AG04450 (cell line): ENCODE measurements around the gene PDIA4. TPM values are rescaled to one million over a fixed set of nuclear protein-coding genes. Genes with fewer than 3 reads are reported as not detected.

ENCODE experiments used
- CTCF ChIA-PET: fragments of 300-600, 350-600 bp; formaldehyde crosslinking; extraction: SDS; loops from one replicate; lab custom pipeline; 2022; ENCODE audit warnings: antibody characterized with exemption, inconsistent platforms; lab: Charles Lee
- POLR2A ChIA-PET: fragments of 350-600 bp; formaldehyde crosslinking; extraction: SDS; loops from one replicate; lab custom pipeline; 2021; ENCODE audit warnings: antibody characterized with exemption, inconsistent platforms; lab: Yijun Ruan, JAX
- DNase-seq: peaks from one replicate; pipeline ENCODE4 v3.0.0-alpha.2; 2011; ENCODE audit warnings: low read depth, low spot score
- H3K27ac ChIP-seq: one replicate; pipeline ENCODE4 v1.5.1; 2012; ENCODE audit warnings: low read depth, low read length, control low read depth
- H3K27me3 ChIP-seq: one replicate; pipeline ENCODE4 v1.6.0; 2012; ENCODE audit warnings: low read length; ENCODE audit not compliant: control insufficient read depth, insufficient read depth
- H3K4me3 ChIP-seq: 2 replicates; pipeline ENCODE4 v1.5.1; 2011; ENCODE audit warnings: mild to moderate bottlenecking, low read depth, low read length, control low read depth
- H3K9me3 ChIP-seq: 2 replicates; pipeline ENCODE4 v1.5.1; 2012; ENCODE audit warnings: low read length; ENCODE audit not compliant: control insufficient read depth, insufficient read depth
- CTCF ChIP-seq: IDR thresholded peaks from 2 replicates; pipeline ENCODE4 v1.5.1; 2011; ENCODE audit warnings: low read depth, low read length, control low read depth, inconsistent platforms
- polyA plus RNA-seq: library from polyadenylated mRNA; depleted of rRNA; stranded (reverse); fragments of >200 nt; gene quantifications from 2 replicates; pipeline ENCODE4 v1.2.3, GENCODE V29; 2011

PDIA4 gene
- polyA plus RNA-seq, 1 experiment = 227 TPM

GRCh38 chr7:149072438-149072775, 44.1 kb upstream of the PDIA4 start:
- peaks cover 5% of the 10 kb centered on the region; the same call in 1 of the 2 replicates for H3K9me3 ChIP-seq
- DNase-seq = no peak
- TF ChIP-seq CTCF = no peak
- H3K27me3 ChIP-seq = no peaks in the 10 kb centered on the region
- POLR2A ChIA-PET = no interaction called here
- H3K27ac ChIP-seq = no peak overlapping the region
- no peak overlapping the region for H3K4me3 ChIP-seq
- CTCF ChIA-PET = interaction anchor here (0.9 to 1.4 kb wide), 2 partner anchors 19 to 54 kb away, joined by 3 read pairs; no protein-coding TSS in a partner anchor

DNA sequence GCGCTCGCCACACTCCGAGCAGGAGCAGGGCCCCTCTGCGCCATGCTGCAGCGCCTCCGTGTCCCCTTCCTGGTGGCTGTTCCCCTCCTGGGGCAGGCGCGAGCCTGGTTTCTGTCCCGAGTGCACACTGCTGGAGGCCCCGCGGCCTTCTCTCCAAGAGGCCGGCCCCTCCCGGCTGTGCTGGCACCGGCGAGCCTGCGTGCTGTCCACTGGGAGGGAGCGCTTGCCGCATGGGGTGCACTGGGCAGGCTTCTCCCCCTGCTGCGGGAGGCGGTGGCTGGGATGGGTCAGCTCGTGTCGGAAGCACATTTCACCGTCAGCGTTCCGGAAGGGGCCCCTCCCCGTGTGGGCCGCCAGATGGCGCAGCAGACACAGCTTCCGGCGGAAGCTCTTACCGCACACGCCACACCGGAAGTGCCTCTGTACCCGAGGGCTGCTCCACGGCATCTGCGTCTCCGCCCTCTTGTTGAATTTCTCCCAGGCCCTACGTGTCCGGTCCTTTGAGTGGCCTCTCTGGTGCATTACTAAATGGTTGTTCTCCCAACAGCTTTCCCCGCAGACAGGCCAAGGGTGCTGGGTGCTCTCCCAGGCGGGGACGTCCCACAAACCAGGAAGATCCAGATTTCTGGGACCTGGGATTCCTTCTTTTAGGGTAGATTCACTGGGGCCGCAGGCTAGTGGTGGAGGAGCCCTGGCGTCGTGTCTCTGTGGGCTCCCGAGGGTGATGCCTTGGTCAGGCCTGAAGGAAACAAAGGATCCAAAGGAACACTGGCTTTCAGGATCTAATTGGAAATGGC, 43.5 kb upstream of the PDIA4 start:
- no peak for DNase-seq

DNA sequence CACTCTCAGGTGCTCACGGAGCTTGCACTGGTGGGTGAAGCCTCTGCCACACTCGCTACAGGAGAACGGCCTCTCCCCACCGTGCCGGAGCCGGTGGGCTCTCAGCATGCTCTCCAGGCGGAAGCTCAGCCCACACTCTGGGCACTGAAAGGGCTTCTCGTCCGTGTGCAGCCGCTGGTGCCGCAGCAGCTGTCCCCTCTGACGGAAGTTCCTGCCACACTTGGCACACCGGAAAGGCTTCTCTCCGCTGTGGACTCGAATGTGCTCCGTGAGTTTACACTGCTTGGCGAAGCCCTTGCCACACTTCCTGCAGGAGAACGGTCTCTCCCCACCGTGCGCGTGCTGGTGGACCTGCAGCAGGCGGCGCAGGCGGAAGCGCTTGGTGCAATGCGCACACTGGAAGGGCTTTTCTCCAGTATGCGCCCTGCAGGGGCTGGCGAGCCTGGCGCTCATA, 42.9 kb upstream of the PDIA4 start:
- DNase-seq = no peak
- TF ChIP-seq CTCF = no peak
- H3K4me3 ChIP-seq = no peak overlapping the region
- no peaks in the 10 kb centered on the region for H3K27me3 ChIP-seq
- no peak overlapping the region for H3K27ac ChIP-seq
- peaks cover 5% of the 10 kb centered on the region; the same call in 1 of the 2 replicates for H3K9me3 ChIP-seq
- CTCF ChIA-PET = no interaction called here
- POLR2A ChIA-PET = interaction anchor here (0.6 kb wide), 1 partner anchor 279 kb away, joined by 4 read pairs; no protein-coding TSS in a partner anchor

More for the DNA sequence above, 43.5 kb upstream of the PDIA4 start:
- ChIA-PET CTCF (interaction anchor here (1.4 kb wide), 1 partner anchor 55 kb away, joined by 3 read pairs; no protein-coding TSS in a partner anchor), POLR2A (interaction anchor here (0.6 kb wide), 1 partner anchor 280 kb away, joined by 4 read pairs; no protein-coding TSS in a partner anchor)
- H3K27me3 ChIP-seq = no peaks in the 10 kb centered on the region
- H3K4me3 ChIP-seq = no peak overlapping the region
- 0 out of 2 replicates have a peak, but pooled peaks have one; percentile 3 for TF ChIP-seq CTCF
- H3K9me3 ChIP-seq = peaks cover 5% of the 10 kb centered on the region; the same call in 1 of the 2 replicates
- H3K27ac ChIP-seq = no peak overlapping the region

DNA sequence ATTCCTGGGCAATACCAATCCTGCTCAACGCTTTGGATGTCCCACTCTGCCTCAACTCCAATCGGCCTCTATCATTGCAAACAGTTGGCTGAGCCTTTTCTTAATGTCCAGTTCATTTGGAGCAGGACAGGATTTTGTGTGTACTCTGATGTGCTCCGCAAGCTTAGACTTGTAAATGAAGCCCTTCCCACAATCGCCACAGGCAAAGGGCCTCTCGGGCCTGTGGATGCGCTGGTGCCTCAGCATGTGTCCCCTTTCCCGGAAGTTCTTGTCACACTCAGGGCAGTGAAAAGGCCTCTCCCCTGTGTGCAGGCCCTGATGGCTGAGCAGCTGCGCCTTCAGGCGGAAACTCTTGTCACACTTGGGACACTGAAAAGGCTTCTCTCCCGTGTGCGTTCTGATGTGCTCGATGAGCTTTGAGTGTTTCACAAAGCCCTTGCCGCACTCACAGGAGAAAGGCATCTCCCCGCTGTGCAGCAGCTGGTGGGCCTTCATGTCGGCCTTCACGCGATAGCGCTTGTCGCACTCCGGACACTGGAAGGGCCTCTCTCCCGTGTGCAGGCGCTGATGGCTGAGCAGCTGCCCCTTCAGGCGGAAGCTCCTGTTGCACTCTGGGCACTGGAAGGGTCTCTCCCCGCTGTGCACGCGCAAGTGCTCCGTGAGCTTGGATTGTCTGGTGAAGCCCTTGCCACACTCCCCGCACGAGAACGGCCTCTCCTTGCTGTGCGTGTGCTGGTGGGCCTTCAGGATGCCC, 42.2 kb upstream of the PDIA4 start:
- CTCF ChIA-PET = no interaction called here
- POLR2A ChIA-PET = no interaction called here
- no peak for TF ChIP-seq CTCF

More for the DNA sequence above, 42.2 kb upstream of the PDIA4 start:
- Histone ChIP-seq H3K27ac (no peak overlapping the region), H3K4me3 (no peak overlapping the region), H3K27me3 (no peaks in the 10 kb centered on the region), H3K9me3 (peaks cover 5% of the 10 kb centered on the region; the same call in 1 of the 2 replicates)
- DNase-seq = no peak
